Measurements from ENCODE around the gene STK32B.

GRCh38 chr4:5337731-5338130 lies 286.5 kb downstream of the STK32B start:
- no peak for TF ChIP-seq CTCF (IDR thresholded peaks at IDR 0.05)
- TF ChIP-seq EP300 (IDR thresholded peaks at IDR 0.05): no peak
